Prostate gland (tissue), 2 donors: ENCODE results near the gene SMARCAD1. TPM values are rescaled to one million over a fixed set of nuclear protein-coding genes. Genes with fewer than 3 reads are reported as not detected.

Experiments used
- DNase-seq: peaks from one replicate; pipeline ENCODE4 v3.0.0-alpha.2; 2019; ENCODE audit warnings: low spot score
- H3K27ac ChIP-seq, 2 donors: fragments of 200-600 bp; sonication (generic); 2 replicates each; pipeline ENCODE4 v1.5.1; 2017 to 2019
- H3K27me3 ChIP-seq: fragments of 200-600 bp; sonication (generic); replicated peaks from 2 replicates; pipeline ENCODE4 v1.5.1; 2019; ENCODE audit not compliant: insufficient read depth
- H3K36me3 ChIP-seq, 2 donors: fragments of 200-600 bp; sonication (generic); 1 replicate in 1 of 2; 2 replicates in 1 of 2; pipeline versions ENCODE4 v1.5.1 to v1.8.1; 2017 to 2019
- H3K4me1 ChIP-seq: fragments of 200-600 bp; sonication (generic); replicated peaks from 2 replicates; pipeline ENCODE4 v1.5.1; 2019
- H3K4me3 ChIP-seq, 2 donors: fragments of 200-600 bp; sonication (generic); 2 replicates each; pipeline ENCODE4 v1.5.1; 2017 to 2019
- H3K9me3 ChIP-seq: fragments of 200-600 bp; sonication (generic); 2 replicates; pipeline ENCODE4 v1.5.1; 2017
- CTCF ChIP-seq, 4 experiments: fragments of 200-600 bp in 2 of 4; fragments of 450-650 bp in 2 of 4; sonication (generic) in 2 of 4; IDR thresholded peaks; 1 replicate in 3 of 4; 2 replicates in 1 of 4; pipeline ENCODE4 v1.5.1; 2016 to 2019; ENCODE audit warnings: antibody characterized with exemption in 4 of 4, mild to moderate bottlenecking in 2 of 4, moderate library complexity in 2 of 4
- POLR2A ChIP-seq: fragments of 450-650 bp; IDR thresholded peaks from one replicate; pipeline ENCODE4 v1.6.1; 2016; ENCODE audit warnings: antibody characterized with exemption, mild to moderate bottlenecking
- POLR2AphosphoS5 ChIP-seq: sonication (generic); formaldehyde crosslinking; IDR thresholded peaks from one replicate; pipeline ENCODE4 v1.6.1; 2017; ENCODE audit warnings: antibody characterized with exemption
- WGBS: methylation state at CpG from one replicate; pipeline ENCODE4 v1.1.5; 2018; 5-methylcytosine and 5-hydroxymethylcytosine counted together
- intact Hi-C: fragments of 100-400 bp; cut with DNase I; formaldehyde crosslinking; loops from one replicate; pipeline ENCODE4 v1.14.2; 2022
- total RNA-seq, 2 donors: library from RNA; depleted of rRNA; stranded (reverse); fragments of >200 nt; gene quantifications; one replicate each; pipeline ENCODE4 v1.1.0, GENCODE V29; 2016

Gene SMARCAD1
- total RNA-seq, 2 donors from 2014 or later: 22.4 to 22.9 TPM

- Histone ChIP-seq H3K27ac (no peak overlapping the region), H3K27me3 (no peaks in the 10 kb centered on the region), H3K4me1 (no peaks in the 10 kb centered on the region), H3K4me3 (no peak overlapping the region), H3K9me3 (no peaks in the 10 kb centered on the region), H3K36me3 (no peaks in the 10 kb centered on the region)
- DNase-seq: no peak
- WGBS: 94% methylated on average over 5 of the region's 5 CpGs
- TF ChIP-seq POLR2AphosphoS5 (no peak), POLR2A (no peak), CTCF (IDR thresholded peaks at IDR 0.05) (no peak)
- intact Hi-C loops: no loop called here
These were observed 7.1 kb downstream of the SMARCAD1 start for GRCh38 chr4:94214703-94215319.

DNA sequence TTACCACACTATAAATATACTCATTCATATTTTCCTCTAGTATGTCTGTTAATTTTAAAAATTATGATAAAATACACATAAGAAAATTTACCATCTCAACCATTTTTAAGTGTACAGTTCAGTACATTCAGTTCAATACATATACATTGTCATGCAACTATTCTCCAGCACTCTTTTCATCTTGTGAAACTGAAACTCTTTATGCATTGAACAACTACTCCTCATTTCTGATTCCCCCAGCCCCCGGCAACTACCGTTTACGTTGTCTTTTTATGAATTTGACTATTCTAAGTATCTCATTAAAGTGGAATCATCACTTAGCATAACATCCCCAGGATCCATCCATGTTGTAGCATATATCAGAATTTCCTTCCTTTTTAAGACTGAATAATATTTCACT is 8.7 kb downstream of the SMARCAD1 start:
- intact Hi-C loops: no loop called here
- TF ChIP-seq POLR2A: no peak
- TF ChIP-seq CTCF (IDR thresholded peaks at IDR 0.05): no peak
- TF ChIP-seq POLR2AphosphoS5: no peak
- Histone ChIP-seq H3K36me3 (no peaks in the 10 kb centered on the region), H3K27me3 (no peaks in the 10 kb centered on the region), H3K4me1 (no peaks in the 10 kb centered on the region), H3K9me3 (no peaks in the 10 kb centered on the region), H3K4me3 (no peak overlapping the region), H3K27ac (no peak overlapping the region)
- WGBS: 97% methylated on average over 3 of the region's 3 CpGs
- DNase-seq: no peak

GRCh38 chr4:94219402-94219801 is 11.7 kb downstream of the SMARCAD1 start:
- 97% methylated on average over 3 of the region's 3 CpGs for WGBS
- Histone ChIP-seq H3K27me3 (no peaks in the 10 kb centered on the region), H3K4me1 (no peaks in the 10 kb centered on the region), H3K27ac (no peak overlapping the region), H3K4me3 (no peak overlapping the region), H3K9me3 (no peaks in the 10 kb centered on the region), H3K36me3 (no peaks in the 10 kb centered on the region)
- DNase-seq: no peak
- intact Hi-C loops: no loop called here
- TF ChIP-seq POLR2AphosphoS5 (no peak), CTCF (IDR thresholded peaks at IDR 0.05) (no peak), POLR2A (no peak)

- intact Hi-C loops: no loop called here
- TF ChIP-seq POLR2A (no peak), POLR2AphosphoS5 (no peak), CTCF (IDR thresholded peaks at IDR 0.05) (no peak)
- no peak for DNase-seq
- H3K9me3 ChIP-seq: no peaks in the 10 kb centered on the region
- H3K36me3 ChIP-seq: no peaks in the 10 kb centered on the region
- no peak overlapping the region for H3K4me3 ChIP-seq
- H3K4me1 ChIP-seq: no peaks in the 10 kb centered on the region
- 92% methylated on average over 1 of the region's 1 CpG for WGBS
- H3K27ac ChIP-seq: no peak overlapping the region
- no peaks in the 10 kb centered on the region for H3K27me3 ChIP-seq
These were observed 14.3 kb downstream of the SMARCAD1 start for GRCh38 chr4:94221916-94222315.

DNA sequence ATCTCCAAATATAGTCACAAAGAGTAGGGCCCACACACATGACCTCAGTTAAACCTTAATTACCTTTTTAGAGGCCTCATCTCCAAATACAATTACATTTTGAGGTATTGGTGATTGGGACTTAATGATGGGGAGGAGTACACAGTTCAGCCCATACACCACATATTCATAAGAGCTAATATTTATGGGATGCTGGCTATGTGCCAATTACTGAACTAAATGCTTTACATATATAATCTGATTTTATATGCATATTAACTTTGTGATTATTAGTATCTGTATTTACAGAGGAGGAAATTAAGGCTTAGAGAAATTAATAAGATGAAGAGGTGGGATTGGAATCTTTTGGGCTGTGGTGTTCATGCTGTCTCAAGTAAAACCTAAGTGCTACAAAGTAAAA is 17.8 kb downstream of the SMARCAD1 start:
- DNase-seq: no peak
- no peaks in the 10 kb centered on the region for H3K36me3 ChIP-seq

More for the DNA sequence above, 17.8 kb downstream of the SMARCAD1 start:
- Histone ChIP-seq H3K27me3 (no peaks in the 10 kb centered on the region), H3K4me3 (no peak overlapping the region), H3K9me3 (no peaks in the 10 kb centered on the region), H3K4me1 (no peaks in the 10 kb centered on the region), H3K27ac (no peak overlapping the region)
- TF ChIP-seq POLR2AphosphoS5: no peak
- intact Hi-C loops: no loop called here
